NCI-H526 (cell line): ENCODE results near the gene UNC5B.

ENCODE experiments used
- DNase-seq, 2 experiments: peaks; one replicate each; lab custom pipeline; 2025; lab: John Stamatoyannopoulos, UW

The UNC5B gene

GRCh38 chr10:71300555-71301370, 88.4 kb downstream of the UNC5B start:
- DNase-seq: no peak

- DNase-seq: no peak
Observed at GRCh38 chr10:71301371-71301916, 89.1 kb downstream of the UNC5B start.

DNA sequence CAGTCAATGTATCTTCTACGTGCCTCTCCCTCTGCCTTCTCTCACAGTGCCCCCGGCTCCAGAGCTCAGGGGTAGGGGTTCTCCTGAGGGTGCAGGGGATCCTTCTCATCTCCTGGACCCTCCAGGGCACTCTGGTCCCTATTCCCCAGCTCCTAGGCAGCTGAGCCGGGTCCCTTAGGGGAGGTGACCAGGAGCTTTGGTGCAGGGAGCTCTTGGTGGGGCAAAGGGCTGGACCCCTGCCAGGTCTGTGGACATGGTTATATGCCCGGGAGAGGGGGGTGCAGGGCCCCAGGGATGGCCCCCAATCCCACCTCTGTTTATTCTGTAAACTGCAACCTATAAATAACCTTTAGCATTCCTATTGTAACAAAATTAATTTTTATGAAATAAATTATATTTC, 90.1 kb downstream of the UNC5B start:
- DNase-seq: no peak

- peak; percentile 20 to 73 for DNase-seq
Observed at GRCh38 chr10:71302874-71303568, 90.7 kb downstream of the UNC5B start.

- no peak for DNase-seq
Observed at GRCh38 chr10:71303569-71303907, 91.2 kb downstream of the UNC5B start.

DNA sequence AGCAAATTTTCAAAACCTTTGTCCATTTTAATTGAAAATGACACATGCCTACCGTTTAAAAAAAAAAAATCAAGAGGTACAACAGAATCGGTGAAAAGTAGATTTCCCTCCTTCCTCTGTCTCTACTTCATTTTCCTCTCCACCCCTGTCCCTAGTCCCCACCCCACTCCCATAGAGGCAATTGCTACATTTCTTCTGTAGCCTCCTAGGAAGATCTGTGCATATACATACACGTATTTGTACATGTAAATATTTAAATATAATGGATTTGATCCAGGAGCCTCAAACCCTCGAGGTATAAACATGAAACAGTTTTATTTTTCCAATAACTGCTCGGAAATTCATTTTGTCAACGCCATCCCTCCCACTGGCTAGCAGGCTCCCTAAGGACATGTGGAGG, 92.5 kb downstream of the UNC5B start:
- no peak for DNase-seq

GRCh38 chr10:71306979-71307378, 94.6 kb downstream of the UNC5B start:
- DNase-seq: no peak

DNA sequence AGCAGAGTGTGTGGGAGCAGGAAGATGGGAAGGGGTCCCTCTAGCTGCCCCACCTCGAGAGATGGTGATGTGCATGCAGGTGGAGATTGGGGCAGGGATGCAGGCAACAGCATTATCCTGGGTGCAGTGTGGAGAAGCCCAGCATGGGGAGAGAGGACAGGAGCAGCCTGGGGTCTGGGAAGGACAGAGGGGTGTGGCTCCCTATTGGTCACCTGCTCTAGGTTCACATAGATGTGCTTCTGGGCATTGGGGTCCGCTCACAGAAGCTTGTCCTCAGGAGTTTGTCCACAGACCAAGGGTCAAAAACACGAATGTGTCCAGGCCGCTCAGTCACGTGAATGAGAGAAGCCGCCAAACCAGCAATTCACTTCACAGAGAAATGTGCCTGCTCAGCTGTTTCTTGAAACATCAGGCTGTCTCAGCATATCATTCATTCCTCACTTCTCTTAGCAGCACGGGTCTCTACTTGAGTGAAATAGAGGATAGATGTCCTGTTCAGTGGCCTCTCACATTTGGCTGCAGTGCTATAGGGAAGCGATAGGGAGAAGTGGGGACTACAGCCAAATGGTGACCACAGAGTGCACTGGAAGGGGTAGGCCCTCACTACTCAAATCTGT, 95.2 kb downstream of the UNC5B start:
- DNase-seq: no peak

DNA sequence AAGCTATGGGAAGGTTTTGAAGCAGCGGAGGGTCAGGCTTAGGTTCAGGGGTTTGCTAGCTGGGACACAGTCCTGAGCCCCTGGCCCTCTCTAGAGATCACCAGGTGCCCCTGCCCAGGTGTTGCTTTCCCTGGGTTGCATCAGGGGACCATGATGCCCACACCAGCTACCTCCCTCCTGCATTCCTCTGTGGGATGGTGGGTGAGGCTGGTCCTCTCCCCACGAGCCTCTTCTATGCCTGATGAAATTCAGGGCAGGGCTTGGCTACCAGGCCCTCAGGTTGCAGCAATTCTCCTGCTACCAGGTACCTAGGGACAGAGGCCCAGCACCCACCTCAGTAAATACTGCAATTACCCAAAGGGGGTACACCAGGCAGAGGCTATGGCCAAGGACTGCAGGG, 95.9 kb downstream of the UNC5B start:
- DNase-seq: no peak

GRCh38 chr10:71308985-71309384, 96.6 kb downstream of the UNC5B start:
- DNase-seq: no peak

DNA sequence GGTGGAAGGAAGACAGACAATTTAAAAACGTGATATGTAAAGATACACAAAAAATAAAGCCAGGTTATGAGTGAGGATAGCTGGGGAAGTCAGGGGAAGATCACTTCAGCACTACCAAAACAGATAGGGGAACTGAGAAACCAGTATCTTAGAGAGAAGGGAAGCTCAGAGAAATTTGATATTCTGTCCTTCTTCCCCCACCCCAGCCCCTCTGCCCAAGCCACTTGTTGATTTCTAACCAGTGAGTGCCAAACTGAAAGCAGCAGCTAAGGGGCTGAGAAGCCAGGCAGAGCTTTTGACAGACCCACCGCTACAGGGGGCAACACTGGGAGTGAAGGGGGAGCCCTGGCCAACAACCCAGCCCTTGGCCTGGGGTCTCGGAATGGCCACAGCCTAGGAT, 97.5 kb downstream of the UNC5B start:
- DNase-seq: no peak

DNA sequence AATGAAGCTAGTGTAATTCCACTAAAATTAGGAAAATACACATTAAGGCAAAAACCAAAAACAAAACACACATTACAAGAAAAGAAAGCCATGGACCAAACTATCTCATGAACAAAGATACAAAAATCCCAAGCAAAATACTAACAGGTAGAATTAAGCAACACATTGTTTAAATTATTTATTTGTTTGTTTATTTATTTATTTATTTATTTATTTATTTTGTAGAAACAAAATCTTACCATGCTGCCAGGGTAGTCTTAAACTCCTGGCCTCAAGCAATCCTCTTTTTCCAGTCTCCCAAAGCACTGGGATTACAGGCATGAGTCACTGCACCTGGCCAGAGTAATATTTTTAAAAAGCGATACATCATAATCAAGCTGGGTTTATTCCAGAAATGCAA, 99.8 kb downstream of the UNC5B start:
- DNase-seq: no peak

DNA sequence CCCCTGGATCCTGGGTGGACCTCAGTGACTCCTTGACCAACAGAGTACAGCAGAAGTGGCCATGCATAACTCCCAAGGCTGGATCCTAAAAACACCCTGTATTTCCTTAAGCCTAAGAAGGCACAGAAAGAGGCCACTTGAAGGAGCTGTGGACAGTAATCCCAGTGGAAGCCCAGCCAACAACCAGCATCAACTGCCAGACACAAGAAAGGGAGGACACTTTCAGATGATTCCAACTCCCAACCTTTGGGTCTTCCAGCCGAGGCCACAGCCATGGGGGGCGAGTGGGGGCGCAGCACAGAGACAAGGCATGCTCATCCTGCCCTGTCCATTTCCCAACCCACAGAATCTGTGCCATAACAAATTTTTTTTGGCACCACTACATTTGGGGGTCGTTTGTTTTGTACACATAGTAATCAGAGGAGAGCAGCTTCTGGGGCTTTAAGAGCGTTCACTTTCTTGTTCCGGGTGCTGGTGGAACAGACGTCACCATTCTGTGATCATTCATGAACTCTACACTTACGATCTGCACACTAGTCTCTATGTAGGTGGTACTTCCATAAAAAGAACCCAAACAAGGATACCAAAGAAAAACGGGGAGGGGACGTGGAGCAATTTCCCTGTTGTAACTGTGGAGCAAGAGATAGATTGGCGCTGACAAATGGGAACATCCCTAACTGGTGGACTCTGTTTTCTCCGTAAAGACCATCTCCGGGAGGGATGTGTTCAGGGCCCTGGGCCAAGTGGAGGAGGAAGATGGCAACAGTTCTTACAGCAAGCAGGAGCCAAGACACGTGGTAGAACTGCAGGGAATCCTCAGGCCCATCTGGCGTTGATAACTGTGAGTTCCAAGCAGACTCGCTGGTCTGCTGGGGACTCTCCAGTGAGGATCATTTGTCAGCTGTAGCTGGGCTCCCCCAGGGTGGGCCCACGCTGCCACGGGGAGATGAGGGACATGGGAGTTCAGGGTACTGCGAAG, 100.7 kb downstream of the UNC5B start:
- no peak for DNase-seq

GRCh38 chr10:71314028-71314693, 101.8 kb downstream of the UNC5B start:
- DNase-seq: peak in 1 of 2 experiments; percentile 57

DNA sequence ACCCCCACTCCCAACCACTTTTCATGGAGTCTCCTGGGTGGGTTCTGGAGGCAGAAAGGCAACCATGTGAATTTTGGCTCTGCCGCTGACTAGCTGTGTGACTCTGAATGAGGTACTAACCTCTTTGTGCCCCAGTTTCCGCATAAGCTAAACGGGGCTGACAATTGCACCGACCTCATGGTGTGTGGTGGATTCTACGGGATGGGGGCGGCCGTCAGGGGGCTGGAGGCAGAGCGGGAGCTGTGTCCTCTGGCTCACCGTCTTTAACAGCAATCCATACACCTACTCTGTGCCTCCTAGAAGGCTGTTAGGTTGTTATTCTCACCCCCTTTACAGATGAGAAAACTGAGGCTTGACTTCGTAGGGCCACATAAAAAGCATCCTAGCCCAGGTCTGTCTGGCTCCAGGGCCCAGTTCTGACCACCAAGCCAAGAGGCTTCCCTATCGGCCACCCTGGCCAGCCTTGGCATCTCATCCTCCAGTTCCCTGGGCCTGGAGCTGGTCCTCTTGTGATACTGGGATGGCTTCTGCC, 102.4 kb downstream of the UNC5B start:
- no peak for DNase-seq

GRCh38 chr10:71316056-71316785, 103.9 kb downstream of the UNC5B start:
- DNase-seq: no peak

DNA sequence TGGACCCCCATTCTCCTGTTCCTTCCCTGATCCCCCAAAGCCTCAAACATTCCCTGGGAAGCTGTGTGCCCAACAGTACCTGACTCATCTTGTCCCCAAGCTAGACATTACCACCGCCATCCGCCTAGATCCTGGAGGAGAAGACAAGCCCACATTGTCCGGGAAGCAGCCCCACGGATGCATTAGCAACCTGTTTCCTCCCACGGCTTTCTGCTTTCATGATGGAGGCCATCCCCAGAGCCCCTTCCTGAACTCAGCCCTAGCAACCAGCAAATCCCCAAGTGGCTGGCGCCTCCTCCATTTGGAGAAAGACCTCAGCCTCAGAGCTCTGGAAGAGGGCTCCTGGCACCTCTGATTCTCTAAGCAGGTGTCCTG, 104.4 kb downstream of the UNC5B start:
- DNase-seq: no peak

- DNase-seq: peak in 1 of 2 experiments; percentile 16
Observed at GRCh38 chr10:71317739-71318138, 105.4 kb downstream of the UNC5B start.

DNA sequence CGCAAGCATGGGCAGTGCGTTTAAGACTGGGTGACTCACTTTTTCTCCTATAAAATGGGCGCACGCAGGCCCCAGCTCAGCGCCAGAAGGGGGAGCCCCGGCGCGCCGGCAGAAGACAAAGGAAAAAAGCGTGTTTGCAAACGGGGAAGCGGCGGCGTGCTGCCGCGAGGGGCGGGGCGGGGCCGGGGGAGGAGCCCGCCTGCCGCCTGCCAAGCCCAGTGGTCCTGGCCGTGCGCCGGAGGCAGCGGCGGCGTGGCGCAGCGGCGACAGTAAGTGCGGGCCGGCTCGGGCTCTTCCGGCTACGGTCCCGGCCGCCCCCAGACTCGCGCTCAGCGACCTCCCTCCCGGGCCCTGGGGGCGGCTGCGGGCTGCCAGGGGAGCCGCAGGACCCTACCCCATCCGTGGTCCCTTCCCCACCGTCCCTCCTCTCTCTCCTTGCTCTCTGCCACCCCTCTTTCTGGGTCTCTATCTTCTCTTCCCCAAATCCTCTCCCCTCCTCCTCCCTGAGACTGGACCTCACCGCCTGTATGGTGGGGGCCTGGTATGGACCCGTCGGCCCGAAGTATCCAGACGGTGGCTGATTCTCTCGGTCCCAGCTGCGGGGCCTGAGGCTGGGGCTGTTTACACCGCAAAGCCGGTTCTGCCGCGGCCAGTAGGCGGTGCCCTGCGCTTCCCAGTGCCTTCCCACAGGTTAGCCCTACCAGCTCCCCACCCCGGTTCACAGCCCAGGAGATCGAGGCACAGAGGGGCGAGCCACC, 106.9 kb downstream of the UNC5B start, which contains the start of gene SLC29A3:
SLC29A3 (plus strand) TSS at position 218 of the 758 bp plus-strand sequence; CDS start at position 269, 51 bp downstream.
- peak; percentile 65 to 82 for DNase-seq
